Tongue (tissue), 2 donors: ENCODE measurements around the gene GABARAPL1. TPM values are rescaled to one million over a fixed set of nuclear protein-coding genes. Genes with fewer than 3 reads are reported as not detected.
A peak's percentile ranks its signal among the peaks of the same experiment; 100 is the strongest.
"Not testable (repeated sequence)": the region's sequence is repeated elsewhere in the genome, so short reads cannot be mapped to it uniquely, and the experiment has no call there.

Source experiments
- DNase-seq: peaks from one replicate; pipeline ENCODE4 v3.0.0-alpha.2; 2015
- total RNA-seq: library from RNA; depleted of rRNA; stranded (reverse); fragments of >200 nt; gene quantifications from one replicate; pipeline ENCODE4 v1.2.3, GENCODE V29; 2014

Gene GABARAPL1
- total RNA-seq: 76.4 TPM

- DNase-seq: peak; percentile 90
Observed at GRCh38 chr12:10212739-10213131, at the start of gene GABARAPL1. TSS of gene GABARAPL1 (plus strand) at chr12:10212877. CDS start at chr12:10213130, 253 bp downstream.

GRCh38 chr12:10163084-10163483 is 49.6 kb upstream of the GABARAPL1 start:
- no peak for DNase-seq

- no peak for DNase-seq
Observed at GRCh38 chr12:10165421-10165820, 47.3 kb upstream of the GABARAPL1 start.

GRCh38 chr12:10167599-10167998 is 45.1 kb upstream of the GABARAPL1 start:
- no peak for DNase-seq

GRCh38 chr12:10169104-10169503 is 43.6 kb upstream of the GABARAPL1 start:
- DNase-seq: no peak

GRCh38 chr12:10170216-10170615 is 42.5 kb upstream of the GABARAPL1 start:
- no peak for DNase-seq

- DNase-seq: no peak
Observed at GRCh38 chr12:10171973-10172728, 40.5 kb upstream of the GABARAPL1 start, which contains the start of gene OLR1. TSS of gene OLR1 (minus strand) at chr12:10172132. CDS start at chr12:10172077, 55 bp downstream.

- no peak for DNase-seq
Observed at GRCh38 chr12:10174986-10175614, 37.6 kb upstream of the GABARAPL1 start.

- DNase-seq: peak; percentile 34
Observed at GRCh38 chr12:10175846-10176636, 36.6 kb upstream of the GABARAPL1 start.

GRCh38 chr12:10178821-10179220 is 33.9 kb upstream of the GABARAPL1 start, which contains the start of gene TMEM52B:
TSS of gene TMEM52B (plus strand) at chr12:10179032. CDS start at chr12:10179575, 543 bp downstream.
- DNase-seq: no peak

GRCh38 chr12:10179776-10180181 is 32.9 kb upstream of the GABARAPL1 start:
- no peak for DNase-seq

GRCh38 chr12:10182354-10183049 is 30.2 kb upstream of the GABARAPL1 start:
- no peak for DNase-seq

GRCh38 chr12:10184261-10184843 is 28.3 kb upstream of the GABARAPL1 start:
- DNase-seq: peak; percentile 25

GRCh38 chr12:10186299-10186698 is 26.4 kb upstream of the GABARAPL1 start:
- peak; percentile 10 for DNase-seq

- not testable (repeated sequence) for DNase-seq
Observed at GRCh38 chr12:10186958-10187357, 25.7 kb upstream of the GABARAPL1 start.

GRCh38 chr12:10189653-10190052 is 23.0 kb upstream of the GABARAPL1 start:
- DNase-seq: no peak

- DNase-seq: peak; percentile 72
Observed at GRCh38 chr12:10190558-10191388, 21.9 kb upstream of the GABARAPL1 start.

- no peak for DNase-seq
Observed at GRCh38 chr12:10191865-10192264, 20.8 kb upstream of the GABARAPL1 start.

GRCh38 chr12:10194160-10194670 is 18.5 kb upstream of the GABARAPL1 start:
- no peak for DNase-seq

- no peak for DNase-seq
Observed at GRCh38 chr12:10196210-10196609, 16.5 kb upstream of the GABARAPL1 start.
